ENCODE measurements around the gene STK11.

STK11 gene

DNA sequence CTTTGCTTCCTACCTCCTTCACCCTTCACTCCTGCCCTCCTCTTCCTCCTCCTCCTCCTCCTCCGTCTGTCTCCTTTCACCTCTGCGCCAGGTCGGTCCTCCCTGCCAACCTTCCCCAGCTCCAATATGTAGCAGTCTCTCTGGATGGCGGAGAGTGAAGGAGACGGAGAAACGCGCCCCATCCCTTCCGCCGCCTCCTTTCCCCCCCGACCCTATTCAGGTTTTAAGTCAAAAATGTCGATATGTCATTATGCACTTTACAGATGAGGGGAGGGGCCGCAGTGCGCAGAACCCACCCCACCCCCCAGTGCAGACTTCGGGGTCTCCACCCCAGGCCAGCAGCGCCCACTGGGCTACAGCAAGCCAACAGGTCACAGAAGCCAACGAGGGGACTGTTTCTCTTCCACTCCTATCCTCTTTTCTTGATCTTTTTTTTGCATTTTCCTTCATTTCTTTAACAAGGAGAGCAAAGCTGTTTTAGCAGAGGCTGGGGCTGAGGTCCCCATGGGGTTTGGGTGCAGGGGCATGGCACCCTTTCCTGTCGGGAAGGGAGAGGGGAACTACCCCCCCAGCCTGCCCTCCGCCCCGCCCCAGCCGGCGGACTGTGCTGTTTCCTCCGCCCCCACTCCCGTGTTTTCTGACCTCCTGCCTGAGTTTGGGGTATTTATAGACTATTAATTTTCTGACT is 52.0 kb downstream of the STK11 start:
- H2AFZ ChIP-seq (ENCODE audit: low read depth) = no peak overlapping the region
- no peak overlapping the region for H3K27ac ChIP-seq
- H3K79me2 ChIP-seq (ENCODE audit: insufficient read depth, low read depth) = no peaks in the 10 kb centered on the region
- H3K4me2 ChIP-seq = no peak overlapping the region
- H3K9ac ChIP-seq = no peak overlapping the region
- H3K4me1 ChIP-seq (ENCODE audit: low read depth, poor library complexity, severe bottlenecking) = peaks cover 29% of the 10 kb centered on the region
- no peak overlapping the region for H3K4me3 ChIP-seq (IDR thresholded peaks at IDR 0.05; ENCODE audit: insufficient read depth, low read depth, low read length)
- H3K36me3 ChIP-seq (ENCODE audit: insufficient read depth) = no peaks in the 10 kb centered on the region; the same call in 1 of the 2 replicates
- no peaks in the 10 kb centered on the region for H4K20me1 ChIP-seq (ENCODE audit: insufficient read depth)
- no peaks in the 10 kb centered on the region for H3K27me3 ChIP-seq (ENCODE audit: insufficient read depth, low read depth)
- TF ChIP-seq, protein P1, sequence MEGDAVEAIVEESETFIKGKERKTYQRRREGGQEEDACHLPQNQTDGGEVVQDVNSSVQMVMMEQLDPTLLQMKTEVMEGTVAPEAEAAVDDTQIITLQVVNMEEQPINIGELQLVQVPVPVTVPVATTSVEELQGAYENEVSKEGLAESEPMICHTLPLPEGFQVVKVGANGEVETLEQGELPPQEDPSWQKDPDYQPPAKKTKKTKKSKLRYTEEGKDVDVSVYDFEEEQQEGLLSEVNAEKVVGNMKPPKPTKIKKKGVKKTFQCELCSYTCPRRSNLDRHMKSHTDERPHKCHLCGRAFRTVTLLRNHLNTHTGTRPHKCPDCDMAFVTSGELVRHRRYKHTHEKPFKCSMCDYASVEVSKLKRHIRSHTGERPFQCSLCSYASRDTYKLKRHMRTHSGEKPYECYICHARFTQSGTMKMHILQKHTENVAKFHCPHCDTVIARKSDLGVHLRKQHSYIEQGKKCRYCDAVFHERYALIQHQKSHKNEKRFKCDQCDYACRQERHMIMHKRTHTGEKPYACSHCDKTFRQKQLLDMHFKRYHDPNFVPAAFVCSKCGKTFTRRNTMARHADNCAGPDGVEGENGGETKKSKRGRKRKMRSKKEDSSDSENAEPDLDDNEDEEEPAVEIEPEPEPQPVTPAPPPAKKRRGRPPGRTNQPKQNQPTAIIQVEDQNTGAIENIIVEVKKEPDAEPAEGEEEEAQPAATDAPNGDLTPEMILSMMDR (conservative IDR thresholded peaks at IDR 0.05; ENCODE audit: low read depth, low read length) = no peak

DNA sequence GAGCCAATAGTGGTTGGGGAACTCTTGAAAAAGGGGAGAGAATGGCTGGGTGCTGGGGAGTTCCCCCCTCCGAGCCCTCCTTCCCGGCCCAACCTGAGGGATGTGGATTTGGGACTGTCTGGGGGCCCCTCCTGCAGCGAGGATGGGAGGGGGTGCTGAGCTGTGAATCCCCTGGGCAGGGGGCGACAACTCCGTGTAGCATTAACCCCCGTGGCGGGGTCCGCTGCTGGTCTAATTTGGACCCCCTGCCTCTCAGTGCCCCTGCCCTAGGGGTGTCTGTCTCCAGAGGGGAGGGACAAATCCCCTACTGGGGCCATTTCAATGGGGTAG is 52.5 kb downstream of the STK11 start:
- Histone ChIP-seq H3K79me2 (ENCODE audit: insufficient read depth, low read depth) (no peaks in the 10 kb centered on the region), H3K4me1 (ENCODE audit: low read depth, poor library complexity, severe bottlenecking) (peaks cover 29% of the 10 kb centered on the region), H3K36me3 (ENCODE audit: insufficient read depth) (no peaks in the 10 kb centered on the region; the same call in 1 of the 2 replicates), H3K9ac (no peak overlapping the region), H2AFZ (ENCODE audit: low read depth) (no peak overlapping the region), H3K4me2 (peak overlapping the region; percentile 86; the same call in 1 of the 2 replicates), H3K4me3 (IDR thresholded peaks at IDR 0.05; ENCODE audit: insufficient read depth, low read depth, low read length) (no peak overlapping the region), H3K27me3 (ENCODE audit: insufficient read depth, low read depth) (no peaks in the 10 kb centered on the region), H4K20me1 (ENCODE audit: insufficient read depth) (no peaks in the 10 kb centered on the region), H3K27ac (no peak overlapping the region)
- TF ChIP-seq, protein P1 (conservative IDR thresholded peaks at IDR 0.05; ENCODE audit: low read depth, low read length) = no peak

DNA sequence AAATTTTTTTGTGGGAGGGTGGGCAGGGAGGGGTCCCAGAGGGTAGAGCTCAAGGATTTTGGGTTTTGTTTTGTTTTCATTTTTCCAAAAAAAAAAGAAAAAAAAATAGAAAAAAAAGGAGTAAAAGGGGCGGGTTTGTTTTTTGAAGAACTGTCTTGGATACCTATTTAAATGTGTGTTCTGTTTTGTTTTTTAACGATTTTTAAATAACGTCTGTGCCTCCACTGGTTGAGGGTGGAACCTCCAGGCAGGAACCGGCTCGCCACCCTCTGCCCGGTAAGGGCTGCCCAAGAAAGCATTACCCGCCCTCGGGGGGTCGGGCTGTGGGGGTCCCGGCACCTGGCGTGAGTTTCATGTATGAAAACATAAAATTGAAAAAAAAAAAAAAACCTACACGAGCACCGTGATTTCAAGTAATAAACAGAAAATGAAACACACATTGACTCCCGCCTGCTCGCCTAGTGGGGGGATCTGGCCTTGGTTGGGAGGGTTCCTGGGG is 53.2 kb downstream of the STK11 start:
- Histone ChIP-seq H3K4me2 (peak overlapping the region; percentile 86), H2AFZ (ENCODE audit: low read depth) (peak overlapping the region; percentile 39; the same call in 1 of the 2 replicates), H3K9ac (peak overlapping the region; percentile 62; the same call in 1 of the 2 replicates), H3K79me2 (ENCODE audit: insufficient read depth, low read depth) (no peaks in the 10 kb centered on the region), H3K4me3 (IDR thresholded peaks at IDR 0.05; ENCODE audit: insufficient read depth, low read depth, low read length) (no peak overlapping the region), H3K36me3 (ENCODE audit: insufficient read depth) (no peaks in the 10 kb centered on the region; the same call in 1 of the 2 replicates), H4K20me1 (ENCODE audit: insufficient read depth) (no peaks in the 10 kb centered on the region), H3K27me3 (ENCODE audit: insufficient read depth, low read depth) (no peaks in the 10 kb centered on the region), H3K27ac (peak overlapping the region; percentile 74), H3K4me1 (ENCODE audit: low read depth, poor library complexity, severe bottlenecking) (peaks cover 29% of the 10 kb centered on the region)
- TF ChIP-seq, protein P1 (conservative IDR thresholded peaks at IDR 0.05; ENCODE audit: low read depth, low read length) = no peak; the same call in 1 of the 2 replicates

DNA sequence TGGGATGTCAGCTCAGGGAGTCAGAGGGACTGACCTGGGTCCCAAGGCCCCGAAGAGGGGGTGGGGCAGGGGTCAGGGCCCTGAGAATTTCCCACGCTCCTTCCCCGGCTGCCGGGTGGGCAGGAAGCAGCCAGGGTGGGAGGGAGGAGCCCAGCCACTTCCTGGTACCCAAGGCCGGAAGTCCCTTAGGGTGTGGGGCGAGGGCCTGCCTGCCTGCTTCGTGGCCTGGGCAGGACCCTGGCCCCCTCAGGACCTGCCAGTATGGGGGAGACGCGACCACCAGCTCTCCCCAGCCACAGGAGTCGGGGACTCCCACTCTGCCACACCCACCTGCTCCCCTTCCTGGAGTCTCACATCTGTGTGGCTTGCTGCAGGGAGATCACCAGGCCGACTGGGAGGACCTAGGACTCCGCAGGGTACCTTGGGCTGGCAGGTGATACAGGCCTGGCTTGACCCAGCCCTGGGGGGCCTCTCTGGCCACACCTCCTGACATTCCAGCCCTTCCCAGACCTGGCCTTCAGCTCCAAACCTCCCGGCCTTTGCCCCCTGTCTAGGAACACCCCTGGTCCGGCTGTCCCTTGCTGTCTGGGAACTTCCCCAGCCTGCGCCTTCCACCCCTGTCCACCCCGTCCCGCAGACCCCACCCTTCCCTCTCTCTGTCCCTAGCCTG is 53.8 kb downstream of the STK11 start:
- TF ChIP-seq, protein P1 (conservative IDR thresholded peaks at IDR 0.05; ENCODE audit: low read depth, low read length) = no peak
- H3K9ac ChIP-seq = peak overlapping the region; percentile 62; the same call in 1 of the 2 replicates
- peak overlapping the region; percentile 74 for H3K27ac ChIP-seq
- H3K4me3 ChIP-seq (IDR thresholded peaks at IDR 0.05; ENCODE audit: insufficient read depth, low read depth, low read length) = no peak overlapping the region
- no peaks in the 10 kb centered on the region for H4K20me1 ChIP-seq (ENCODE audit: insufficient read depth)
- H3K4me2 ChIP-seq = peak overlapping the region; percentile 86
- H2AFZ ChIP-seq (ENCODE audit: low read depth) = peak overlapping the region; percentile 39; the same call in 1 of the 2 replicates
- peaks cover 29% of the 10 kb centered on the region for H3K4me1 ChIP-seq (ENCODE audit: low read depth, poor library complexity, severe bottlenecking)
- H3K36me3 ChIP-seq (ENCODE audit: insufficient read depth) = no peaks in the 10 kb centered on the region; the same call in 1 of the 2 replicates
- no peaks in the 10 kb centered on the region for H3K27me3 ChIP-seq (ENCODE audit: insufficient read depth, low read depth)
- H3K79me2 ChIP-seq (ENCODE audit: insufficient read depth, low read depth) = no peaks in the 10 kb centered on the region
